ENCODE results near the gene DLGAP1. TPM values are rescaled to one million over a fixed set of nuclear protein-coding genes. Genes with fewer than 3 reads are reported as not detected.

The DLGAP1 gene
- total and polyA plus RNA-seq, 2 experiments from 2014 or later: 17.0 to 48.5 TPM

DNA sequence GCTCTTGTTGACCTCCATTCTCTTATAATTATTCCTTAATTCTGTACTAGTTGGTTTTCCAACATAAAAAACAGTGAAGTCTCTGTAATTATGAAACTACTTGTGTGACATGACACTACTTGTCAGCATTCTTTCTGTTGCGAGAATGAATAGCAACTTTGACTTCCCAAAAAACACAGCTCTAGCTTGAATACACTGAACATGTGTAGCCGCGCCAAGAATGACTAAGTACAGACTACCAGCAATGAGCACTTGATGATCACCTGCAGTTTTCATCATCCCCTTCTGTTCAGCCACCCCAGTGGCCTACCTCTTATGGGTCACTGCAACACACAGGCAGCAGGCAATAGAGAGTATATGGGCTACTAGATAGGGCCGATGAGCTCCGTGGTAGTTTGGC is 775.9 kb downstream of the DLGAP1 start:
- Histone ChIP-seq H3K4me2 (no peak overlapping the region), H3K27me3 (ENCODE audit: insufficient read depth) (no peaks in the 10 kb centered on the region), H3K27ac (ENCODE audit: low read depth) (no peak overlapping the region), H3K79me2 (replicated peaks; ENCODE audit: insufficient read depth) (no peaks in the 10 kb centered on the region), H3F3A (replicated peaks; ENCODE audit: low read depth) (no peaks in the 10 kb centered on the region), H3K9me2 (ENCODE audit: insufficient read depth) (0 out of 2 replicates have a peak, but pooled peaks cover 2% of the 10 kb centered on the region), H3K4me3 (no peak overlapping the region), H4K20me1 (replicated peaks; ENCODE audit: insufficient read depth) (no peaks in the 10 kb centered on the region), H2AFZ (no peak overlapping the region), H3K36me3 (ENCODE audit: insufficient read depth) (no peaks in the 10 kb centered on the region), H3K4me1 (ENCODE audit: insufficient read depth) (no peaks in the 10 kb centered on the region)
- Mint-ChIP-seq H3K27ac (no peak overlapping the region), H3K27me3 (ENCODE audit: insufficient read depth, low read depth, poor library complexity) (peaks cover 4% of the 10 kb centered on the region), H3K4me3 (no peak overlapping the region), H3K36me3 (ENCODE audit: low read depth) (peaks cover 12% of the 10 kb centered on the region), H3K4me1 (peaks cover 6% of the 10 kb centered on the region), H3K9me3 (peaks cover 6% of the 10 kb centered on the region)
- DNase-seq (ENCODE audit: low spot score): no peak
- TF ChIP-seq EZH2phosphoT487 (IDR thresholded peaks at IDR 0.05; ENCODE audit: unreplicated experiment) (no peak), REST (IDR thresholded peaks at IDR 0.05; ENCODE audit: unreplicated experiment) (no peak), STAT1 (IDR thresholded peaks at IDR 0.05; ENCODE audit: unreplicated experiment) (no peak), ETS1 (IDR thresholded peaks at IDR 0.05) (no peak), EZH2 (IDR thresholded peaks at IDR 0.05; ENCODE audit: low read depth, unreplicated experiment) (no peak), NANOG (IDR thresholded peaks at IDR 0.05; ENCODE audit: borderline replicate concordance) (no peak), ZNF114 (CRISPR knock-in tag; IDR thresholded peaks at IDR 0.05) (no peak), ZNF331 (CRISPR knock-in tag; IDR thresholded peaks at IDR 0.05; ENCODE audit: low read depth) (no peak), JUNB (IDR thresholded peaks at IDR 0.05; ENCODE audit: unreplicated experiment) (no peak), CREB1 (CRISPR knock-in tag; IDR thresholded peaks at IDR 0.05; ENCODE audit: low read depth) (no peak)
- TF ChIP-seq, protein P1, sequence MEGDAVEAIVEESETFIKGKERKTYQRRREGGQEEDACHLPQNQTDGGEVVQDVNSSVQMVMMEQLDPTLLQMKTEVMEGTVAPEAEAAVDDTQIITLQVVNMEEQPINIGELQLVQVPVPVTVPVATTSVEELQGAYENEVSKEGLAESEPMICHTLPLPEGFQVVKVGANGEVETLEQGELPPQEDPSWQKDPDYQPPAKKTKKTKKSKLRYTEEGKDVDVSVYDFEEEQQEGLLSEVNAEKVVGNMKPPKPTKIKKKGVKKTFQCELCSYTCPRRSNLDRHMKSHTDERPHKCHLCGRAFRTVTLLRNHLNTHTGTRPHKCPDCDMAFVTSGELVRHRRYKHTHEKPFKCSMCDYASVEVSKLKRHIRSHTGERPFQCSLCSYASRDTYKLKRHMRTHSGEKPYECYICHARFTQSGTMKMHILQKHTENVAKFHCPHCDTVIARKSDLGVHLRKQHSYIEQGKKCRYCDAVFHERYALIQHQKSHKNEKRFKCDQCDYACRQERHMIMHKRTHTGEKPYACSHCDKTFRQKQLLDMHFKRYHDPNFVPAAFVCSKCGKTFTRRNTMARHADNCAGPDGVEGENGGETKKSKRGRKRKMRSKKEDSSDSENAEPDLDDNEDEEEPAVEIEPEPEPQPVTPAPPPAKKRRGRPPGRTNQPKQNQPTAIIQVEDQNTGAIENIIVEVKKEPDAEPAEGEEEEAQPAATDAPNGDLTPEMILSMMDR (conservative IDR thresholded peaks at IDR 0.05; ENCODE audit: low read depth in 2 of 2): no peak
- ATAC-seq: no peak

Data from GM23338 (cell line).